ENCODE data around the gene SNRPB2.

The SNRPB2 gene

GRCh38 chr20:16771213-16771612, 41.4 kb downstream of the SNRPB2 start:
- in situ Hi-C loops (cut with MboI; ENCODE audit: low pct_unique_long_range_greater_than_20kb, low sequenced_read_pairs, unreplicated experiment): loop anchor here (25.0 kb wide), 1 partner anchor 234 kb away; no protein-coding TSS in a partner anchor
- TF ChIP-seq, protein P1, sequence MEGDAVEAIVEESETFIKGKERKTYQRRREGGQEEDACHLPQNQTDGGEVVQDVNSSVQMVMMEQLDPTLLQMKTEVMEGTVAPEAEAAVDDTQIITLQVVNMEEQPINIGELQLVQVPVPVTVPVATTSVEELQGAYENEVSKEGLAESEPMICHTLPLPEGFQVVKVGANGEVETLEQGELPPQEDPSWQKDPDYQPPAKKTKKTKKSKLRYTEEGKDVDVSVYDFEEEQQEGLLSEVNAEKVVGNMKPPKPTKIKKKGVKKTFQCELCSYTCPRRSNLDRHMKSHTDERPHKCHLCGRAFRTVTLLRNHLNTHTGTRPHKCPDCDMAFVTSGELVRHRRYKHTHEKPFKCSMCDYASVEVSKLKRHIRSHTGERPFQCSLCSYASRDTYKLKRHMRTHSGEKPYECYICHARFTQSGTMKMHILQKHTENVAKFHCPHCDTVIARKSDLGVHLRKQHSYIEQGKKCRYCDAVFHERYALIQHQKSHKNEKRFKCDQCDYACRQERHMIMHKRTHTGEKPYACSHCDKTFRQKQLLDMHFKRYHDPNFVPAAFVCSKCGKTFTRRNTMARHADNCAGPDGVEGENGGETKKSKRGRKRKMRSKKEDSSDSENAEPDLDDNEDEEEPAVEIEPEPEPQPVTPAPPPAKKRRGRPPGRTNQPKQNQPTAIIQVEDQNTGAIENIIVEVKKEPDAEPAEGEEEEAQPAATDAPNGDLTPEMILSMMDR (IDR thresholded peaks at IDR 0.05; ENCODE audit: extremely low read depth, insufficient read depth, missing control alignments): no peak
- no peak for DNase-seq (ENCODE audit: low spot score)

DNA sequence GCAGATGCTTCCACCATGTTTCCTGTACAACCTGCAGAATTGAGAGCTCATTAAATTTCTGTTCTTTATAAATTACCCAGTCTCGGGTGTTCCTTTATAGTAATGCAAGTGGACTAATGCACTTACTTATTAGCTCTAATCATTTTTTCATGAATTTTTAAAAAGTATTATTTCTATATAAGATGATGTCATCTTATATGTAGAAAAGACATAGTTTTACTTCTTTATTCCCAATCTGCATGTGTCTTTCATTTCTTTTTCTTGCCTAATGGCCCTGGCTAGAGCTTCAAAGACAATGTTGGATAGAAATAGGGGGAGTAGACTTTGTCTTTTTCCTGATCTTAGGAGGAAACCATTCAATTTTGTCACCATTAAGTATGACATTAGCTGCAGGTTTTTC, 46.1 kb downstream of the SNRPB2 start:
- TF ChIP-seq, protein P1 (IDR thresholded peaks at IDR 0.05; ENCODE audit: extremely low read depth, insufficient read depth, missing control alignments): no peak
- no peak for DNase-seq (ENCODE audit: low spot score)
- in situ Hi-C loops (cut with MboI; ENCODE audit: low pct_unique_long_range_greater_than_20kb, low sequenced_read_pairs, unreplicated experiment): no loop called here

GRCh38 chr20:16777126-16777525, 47.3 kb downstream of the SNRPB2 start:
- no peak for DNase-seq (ENCODE audit: low spot score)
- TF ChIP-seq, protein P1 (IDR thresholded peaks at IDR 0.05; ENCODE audit: extremely low read depth, insufficient read depth, missing control alignments): no peak
- in situ Hi-C loops (cut with MboI; ENCODE audit: low pct_unique_long_range_greater_than_20kb, low sequenced_read_pairs, unreplicated experiment): no loop called here

GRCh38 chr20:16778159-16778558, 48.3 kb downstream of the SNRPB2 start:
- in situ Hi-C loops (cut with MboI; ENCODE audit: low pct_unique_long_range_greater_than_20kb, low sequenced_read_pairs, unreplicated experiment): no loop called here
- TF ChIP-seq, protein P1 (IDR thresholded peaks at IDR 0.05; ENCODE audit: extremely low read depth, insufficient read depth, missing control alignments): no peak
- no peak for DNase-seq (ENCODE audit: low spot score)

DNA sequence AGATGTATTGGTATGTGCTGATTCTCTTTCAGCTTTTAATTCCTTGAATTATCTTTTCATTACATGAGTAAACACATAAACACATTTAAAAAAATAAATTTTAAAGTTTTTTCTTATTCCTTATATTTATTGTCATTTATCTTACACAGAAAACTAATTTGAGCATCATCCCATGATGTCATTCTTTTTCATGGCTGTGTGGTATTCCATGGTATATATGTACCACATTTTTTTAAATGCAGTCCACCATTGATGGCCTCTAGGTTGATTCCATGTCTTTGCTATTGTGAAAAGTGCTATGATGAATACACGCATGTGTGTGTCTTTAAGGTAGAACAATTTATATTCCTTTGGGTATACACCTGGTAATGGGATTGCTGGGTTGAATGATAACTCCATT, 51.7 kb downstream of the SNRPB2 start:
- no peak for DNase-seq (ENCODE audit: low spot score)
- in situ Hi-C loops (cut with MboI; ENCODE audit: low pct_unique_long_range_greater_than_20kb, low sequenced_read_pairs, unreplicated experiment): no loop called here
- TF ChIP-seq, protein P1 (IDR thresholded peaks at IDR 0.05; ENCODE audit: extremely low read depth, insufficient read depth, missing control alignments): no peak

DNA sequence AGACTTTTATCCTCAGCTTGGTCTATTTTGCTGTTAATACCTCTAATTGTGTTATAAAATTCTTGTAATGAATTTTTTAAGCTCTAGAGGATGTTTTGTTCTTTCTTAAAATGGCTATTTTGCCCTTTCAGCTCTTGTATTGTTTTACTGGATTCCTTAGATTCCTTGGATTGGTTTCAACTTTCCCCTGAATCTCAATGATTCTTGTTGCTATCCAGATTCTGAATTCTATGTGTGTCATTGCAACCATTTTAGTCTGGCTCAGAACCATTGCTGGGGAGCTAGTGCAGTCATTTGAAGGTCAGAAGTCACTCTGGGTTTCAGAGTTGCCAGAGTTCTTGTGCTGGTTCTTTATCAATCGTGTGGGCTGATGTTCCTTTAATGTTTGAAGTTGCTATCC, 55.4 kb downstream of the SNRPB2 start:
- in situ Hi-C loops (cut with MboI; ENCODE audit: low pct_unique_long_range_greater_than_20kb, low sequenced_read_pairs, unreplicated experiment): no loop called here
- TF ChIP-seq, protein P1 (IDR thresholded peaks at IDR 0.05; ENCODE audit: extremely low read depth, insufficient read depth, missing control alignments): no peak
- DNase-seq (ENCODE audit: low spot score): no peak
